ENCODE data around the gene CROCC.

The CROCC gene

GRCh38 chr1:16975211-16975610, 53.5 kb downstream of the CROCC start:
- no peak for TF ChIP-seq CTCF (IDR thresholded peaks at IDR 0.05; ENCODE audit: extremely low read depth, insufficient read depth, missing control alignments)
- DNase-seq (ENCODE audit: low spot score) = no peak
- in situ Hi-C loops (cut with MboI; ENCODE audit: low pct_unique_long_range_greater_than_20kb, low sequenced_read_pairs, unreplicated experiment) = loop anchor here (10.0 kb wide), 1 partner anchor 70 kb away; no protein-coding TSS in a partner anchor

GRCh38 chr1:16975838-16976237, 54.1 kb downstream of the CROCC start:
- no peak for DNase-seq (ENCODE audit: low spot score)
- in situ Hi-C loops (cut with MboI; ENCODE audit: low pct_unique_long_range_greater_than_20kb, low sequenced_read_pairs, unreplicated experiment) = loop anchor here (10.0 kb wide), 1 partner anchor 69 kb away; no protein-coding TSS in a partner anchor
- TF ChIP-seq CTCF (IDR thresholded peaks at IDR 0.05; ENCODE audit: extremely low read depth, insufficient read depth, missing control alignments) = no peak

- TF ChIP-seq CTCF (IDR thresholded peaks at IDR 0.05; ENCODE audit: extremely low read depth, insufficient read depth, missing control alignments) = no peak
- in situ Hi-C loops (cut with MboI; ENCODE audit: low pct_unique_long_range_greater_than_20kb, low sequenced_read_pairs, unreplicated experiment) = loop anchor here (10.0 kb wide), 1 partner anchor 68 kb away; no protein-coding TSS in a partner anchor
Observed at GRCh38 chr1:16976966-16977365, 55.2 kb downstream of the CROCC start.

GRCh38 chr1:16977377-16977776, 55.6 kb downstream of the CROCC start:
- no peak for DNase-seq (ENCODE audit: low spot score)
- TF ChIP-seq CTCF (IDR thresholded peaks at IDR 0.05; ENCODE audit: extremely low read depth, insufficient read depth, missing control alignments) = no peak
- in situ Hi-C loops (cut with MboI; ENCODE audit: low pct_unique_long_range_greater_than_20kb, low sequenced_read_pairs, unreplicated experiment) = loop anchor here (10.0 kb wide), 1 partner anchor 67 kb away; no protein-coding TSS in a partner anchor

More at GRCh38 chr1:16976966-16977365, 55.2 kb downstream of the CROCC start:
- no peak for DNase-seq (ENCODE audit: low spot score)

- DNase-seq (ENCODE audit: low spot score) = no peak
- in situ Hi-C loops (cut with MboI; ENCODE audit: low pct_unique_long_range_greater_than_20kb, low sequenced_read_pairs, unreplicated experiment) = loop anchor here (10.0 kb wide), 1 partner anchor 67 kb away; no protein-coding TSS in a partner anchor
- no peak for TF ChIP-seq CTCF (IDR thresholded peaks at IDR 0.05; ENCODE audit: extremely low read depth, insufficient read depth, missing control alignments)
Observed at GRCh38 chr1:16978139-16978538, 56.4 kb downstream of the CROCC start.

- TF ChIP-seq CTCF (IDR thresholded peaks at IDR 0.05; ENCODE audit: extremely low read depth, insufficient read depth, missing control alignments) = no peak
- DNase-seq (ENCODE audit: low spot score) = no peak
- in situ Hi-C loops (cut with MboI; ENCODE audit: low pct_unique_long_range_greater_than_20kb, low sequenced_read_pairs, unreplicated experiment) = loop anchor here (10.0 kb wide), 1 partner anchor 66 kb away; no protein-coding TSS in a partner anchor
Observed at GRCh38 chr1:16978567-16979474, 57.1 kb downstream of the CROCC start.

Data from GM13977 (cell line).